ENCODE measurements around the gene PODN.

PODN gene

GRCh38 chr1:53116933-53117600 lies 55.1 kb downstream of the PODN start:
- no peak for DNase-seq

- no peak for DNase-seq
These were observed 55.8 kb downstream of the PODN start for GRCh38 chr1:53117836-53118235.

DNA sequence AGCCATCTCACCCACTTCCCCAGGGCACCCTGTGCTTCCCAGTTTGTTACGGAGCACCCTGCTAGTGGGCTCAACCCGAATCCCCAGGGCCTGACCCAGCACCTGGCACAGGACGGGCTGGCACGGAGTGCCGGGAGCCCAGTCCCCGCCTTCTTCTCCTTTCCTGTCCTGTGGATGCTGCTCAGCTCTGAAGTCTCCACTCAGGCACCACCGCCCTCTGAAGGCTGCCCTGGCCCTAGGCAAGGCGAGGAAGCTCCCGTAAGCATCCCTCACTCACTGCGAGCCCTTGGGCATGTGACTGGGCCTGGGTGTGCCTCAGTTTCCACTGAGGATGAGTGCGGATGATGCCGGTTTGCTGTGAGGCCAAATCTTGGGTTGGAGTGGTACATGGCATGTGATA lies 58.6 kb downstream of the PODN start:
- DNase-seq: no peak

DNA sequence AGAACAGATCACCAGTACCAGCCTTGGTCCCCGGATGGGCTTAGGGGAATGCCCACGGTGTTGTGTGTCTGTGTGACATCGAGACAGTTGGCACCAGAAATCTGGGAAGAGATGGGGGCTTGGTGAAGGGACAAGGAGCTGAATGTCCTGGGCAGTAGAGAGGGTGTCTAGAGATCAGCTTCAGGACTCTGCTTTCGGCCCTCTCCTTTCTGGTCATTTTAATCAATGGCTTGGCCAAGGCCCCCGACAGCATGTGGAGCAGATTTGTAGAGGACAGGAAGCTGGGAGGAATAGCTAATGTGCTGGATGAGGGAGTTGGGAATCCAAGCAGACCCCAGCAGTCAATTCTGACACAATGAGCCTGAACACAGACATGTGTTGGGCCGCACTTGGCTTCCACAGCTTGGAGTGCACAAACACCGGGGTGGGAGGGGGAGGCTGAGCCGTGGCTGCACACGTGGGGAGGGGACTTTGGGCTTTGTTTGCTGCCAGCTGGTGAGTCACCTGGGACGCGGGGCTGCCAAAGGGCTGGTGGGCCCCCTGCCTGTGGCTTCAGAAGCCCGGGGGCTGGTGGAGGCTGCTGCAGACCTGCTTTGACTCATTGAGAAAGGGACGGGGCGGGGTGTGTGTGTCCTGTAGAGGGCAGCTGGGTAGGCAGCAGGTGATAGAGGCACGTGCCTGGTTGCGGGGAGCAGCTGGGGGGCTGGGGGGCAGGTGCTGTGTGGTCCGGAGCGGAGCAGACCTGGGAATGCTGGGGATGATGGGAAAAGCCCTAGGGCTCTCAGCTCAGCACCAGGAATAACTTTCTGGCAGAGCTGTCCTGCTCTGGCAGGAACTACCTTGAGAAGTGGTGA lies 59.5 kb downstream of the PODN start:
- DNase-seq: no peak

- DNase-seq: no peak
These were observed 60.3 kb downstream of the PODN start for GRCh38 chr1:53122201-53122885.

GRCh38 chr1:53122961-53123413 lies 61.0 kb downstream of the PODN start:
- no peak for DNase-seq

GRCh38 chr1:53123453-53124140 lies 61.6 kb downstream of the PODN start:
- no peak for DNase-seq

DNA sequence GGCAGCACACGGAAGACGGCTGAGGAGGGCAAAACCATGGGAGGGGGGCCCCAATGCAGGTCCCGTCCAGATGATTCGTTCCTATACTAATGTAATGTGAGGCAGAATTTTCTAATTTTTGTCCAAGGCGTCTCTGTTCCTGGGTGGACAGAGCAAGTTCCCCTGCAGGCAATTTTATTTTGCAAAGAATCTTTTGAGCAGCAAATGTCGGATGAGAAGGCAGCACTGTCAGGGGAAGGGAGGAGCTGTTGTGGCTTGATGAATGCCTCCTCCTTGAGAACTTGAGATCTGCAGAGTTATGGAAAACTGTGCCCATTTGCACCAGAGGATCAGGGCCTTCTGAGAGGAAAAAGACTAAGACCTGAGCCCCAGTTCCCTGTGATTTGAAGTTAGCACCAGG lies 63.1 kb downstream of the PODN start:
- no peak for DNase-seq

DNA sequence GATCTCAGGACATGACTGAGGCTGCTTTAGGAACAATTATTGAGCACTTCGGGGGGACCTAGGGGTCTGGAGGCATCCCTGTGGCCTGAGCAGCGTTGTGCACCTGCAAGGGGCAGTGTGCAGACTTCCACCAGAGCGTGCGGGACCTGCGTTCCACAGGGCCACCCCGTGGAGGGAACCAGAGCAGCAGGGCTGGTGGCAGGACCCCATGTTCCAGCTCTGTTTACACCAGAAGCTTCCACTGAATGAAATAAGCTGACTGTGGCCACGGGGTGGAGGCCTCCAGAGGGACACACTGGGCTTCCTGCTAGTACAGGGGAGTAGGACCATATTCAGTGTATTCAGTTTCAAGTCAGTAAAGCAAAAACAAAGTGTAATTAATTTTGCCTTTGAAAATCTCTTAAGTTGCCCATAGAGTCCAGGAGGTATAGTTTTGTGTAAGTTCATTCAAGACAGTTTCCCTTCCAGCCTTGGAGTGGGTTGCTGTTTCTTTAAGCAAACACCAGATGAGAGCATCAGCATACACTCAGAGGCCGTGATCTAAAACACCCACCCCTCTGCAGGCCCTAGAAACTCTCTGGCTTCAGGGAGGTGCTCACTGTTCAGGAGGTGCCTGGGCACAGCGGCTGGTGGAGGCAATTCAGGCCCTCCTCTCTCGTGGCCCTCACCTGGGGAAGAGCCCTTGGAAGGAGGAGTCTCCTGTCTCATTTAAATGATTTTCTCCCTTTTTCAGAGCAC lies 63.8 kb downstream of the PODN start:
- no peak for DNase-seq

GRCh38 chr1:53126495-53126894 lies 64.5 kb downstream of the PODN start:
- DNase-seq: no peak

DNA sequence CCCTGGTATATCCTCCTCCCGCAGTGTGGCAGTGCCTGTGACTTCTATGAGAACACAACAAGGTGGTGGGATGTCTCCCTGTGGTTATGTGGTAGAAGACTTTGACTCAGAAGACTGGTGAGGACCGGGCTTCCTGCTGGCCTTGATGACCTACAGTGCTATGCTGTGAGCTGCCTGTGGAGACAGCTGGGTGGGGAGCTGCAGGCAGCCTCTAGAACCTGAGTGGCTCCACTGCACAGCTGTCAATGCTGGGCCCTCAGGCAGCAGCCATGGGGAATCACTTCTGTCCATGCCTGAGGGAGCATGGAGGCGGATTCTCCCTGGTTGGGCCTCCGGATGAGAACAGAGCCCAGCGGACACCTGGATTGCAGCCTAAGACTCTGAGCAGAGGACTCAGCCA lies 65.5 kb downstream of the PODN start:
- DNase-seq: no peak

- no peak for DNase-seq
These were observed 66.4 kb downstream of the PODN start for GRCh38 chr1:53128401-53128800.

DNA sequence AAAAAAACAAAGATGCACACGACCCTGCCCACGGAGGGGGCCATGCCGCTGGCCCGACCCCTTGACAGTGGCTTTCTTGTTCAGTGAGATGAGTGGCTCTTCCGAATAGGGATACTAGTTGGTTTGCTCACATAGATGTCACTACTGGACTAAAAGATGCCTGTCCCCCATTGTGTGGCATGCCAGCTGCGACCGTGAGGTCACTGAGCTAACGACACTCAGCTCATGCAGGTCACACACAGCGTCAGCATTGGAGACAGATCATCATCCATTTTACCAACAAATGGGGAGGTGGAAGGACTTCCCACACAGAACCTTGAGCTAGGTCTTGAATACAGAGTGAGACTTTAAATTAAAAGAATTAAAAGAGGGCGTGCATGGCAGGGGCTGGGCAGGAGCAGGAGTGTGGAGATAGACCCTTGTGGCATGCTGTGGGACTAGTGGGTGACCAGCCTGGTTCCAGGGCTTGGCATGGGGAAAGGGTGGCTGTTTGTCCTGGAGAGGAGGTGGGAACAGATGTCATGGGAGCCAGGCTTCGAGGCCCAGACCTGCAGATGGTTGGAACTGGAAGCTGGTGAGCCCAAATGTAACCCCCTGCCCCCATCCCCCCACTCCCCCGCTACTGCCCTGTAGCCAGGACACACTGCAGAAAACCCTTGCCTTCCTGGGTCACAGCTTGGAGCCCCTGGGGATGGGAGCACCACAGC lies 68.0 kb downstream of the PODN start:
- DNase-seq: no peak

GRCh38 chr1:53130598-53130877 lies 68.5 kb downstream of the PODN start:
- DNase-seq: no peak

- DNase-seq: no peak
These were observed 69.0 kb downstream of the PODN start for GRCh38 chr1:53130878-53131589.

GRCh38 chr1:53131590-53131938 lies 69.6 kb downstream of the PODN start:
- DNase-seq: no peak

DNA sequence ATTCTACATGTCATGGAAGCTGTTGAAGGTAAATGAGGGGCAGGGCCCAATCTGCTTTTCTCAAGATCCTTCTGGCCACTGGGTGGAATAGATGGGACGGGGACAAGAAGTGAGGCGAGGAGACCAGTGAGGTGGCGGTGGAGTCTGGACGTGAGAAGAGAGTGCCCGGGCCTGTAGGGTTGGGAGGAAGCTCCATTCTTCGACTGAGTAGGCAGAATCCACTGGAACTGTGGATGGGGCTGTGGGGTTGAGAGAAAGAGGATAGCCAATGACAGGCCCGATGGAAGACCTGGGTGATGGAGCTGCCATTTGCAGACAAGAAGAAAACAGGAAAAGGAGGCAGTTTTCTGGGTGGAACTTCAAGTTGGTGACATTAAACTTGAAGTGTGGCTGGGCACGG lies 70.2 kb downstream of the PODN start:
- no peak for DNase-seq

- DNase-seq: no peak
These were observed 71.4 kb downstream of the PODN start for GRCh38 chr1:53133261-53134041.

GRCh38 chr1:53134042-53134485 lies 72.1 kb downstream of the PODN start:
- no peak for DNase-seq
